A673 (cell line): ENCODE results near the gene PRKG1. TPM values are rescaled to one million over a fixed set of nuclear protein-coding genes. Genes with fewer than 3 reads are reported as not detected.

Experiments
- BruUV-seq: library from RNA; stranded (reverse); fragments of 400-500 nt; replicated peaks from 2 replicates; lab custom pipeline; 2021; lab: Mats Ljungman, UMichigan
- CTCF ChIA-PET: fragments of 300-600 bp; sonication (Branson Sonifier 250); formaldehyde crosslinking; loops from one replicate; lab custom pipeline; 2022; ENCODE audit warnings: antibody characterized with exemption; lab: Charles Lee
- POLR2A ChIA-PET: fragments of 300-600 bp; sonication (Branson Sonifier 250); formaldehyde crosslinking; loops from one replicate; lab custom pipeline; 2022; ENCODE audit warnings: antibody characterized with exemption; ENCODE audit not compliant: low non-redundant PET; lab: Charles Lee
- DNase-seq: peaks from one replicate; pipeline ENCODE4 v3.0.0-alpha.2; 2015; ENCODE audit warnings: low spot score
- H3K27ac ChIP-seq: fragments of 200-600 bp; sonication (generic); 2 replicates; pipeline ENCODE4 v1.5.1; 2016; ENCODE audit warnings: mixed run types, low read depth, mild to moderate bottlenecking, mixed read lengths, antibody characterized with exemption, low read length; ENCODE audit not compliant: poor library complexity, severe bottlenecking
- H3K27me3 ChIP-seq: fragments of 200-600 bp; sonication (generic); replicated peaks from 2 replicates; pipeline ENCODE4 v1.6.1; 2017; ENCODE audit warnings: mixed run types, low read depth, mild to moderate bottlenecking, mixed read lengths, antibody characterized with exemption, low read length; ENCODE audit not compliant: insufficient read depth, poor library complexity
- H3K36me3 ChIP-seq: fragments of 200-600 bp; sonication (generic); 2 replicates; pipeline ENCODE4 v1.6.1; 2016; ENCODE audit warnings: mixed run types, mild to moderate bottlenecking, mixed read lengths, antibody characterized with exemption, low read length; ENCODE audit not compliant: insufficient read depth, poor library complexity, severe bottlenecking
- H3K4me1 ChIP-seq: fragments of 200-600 bp; sonication (generic); 2 replicates; pipeline ENCODE4 v1.6.1; 2017; ENCODE audit warnings: mixed run types, mild to moderate bottlenecking, mixed read lengths, antibody characterized with exemption, low read length; ENCODE audit not compliant: insufficient read depth, poor library complexity, severe bottlenecking
- H3K4me3 ChIP-seq: fragments of 200-600 bp; sonication (generic); 2 replicates; pipeline ENCODE4 v1.5.1; 2016; ENCODE audit warnings: low read depth, mixed run types, mild to moderate bottlenecking, mixed read lengths, low read length; ENCODE audit not compliant: poor library complexity, severe bottlenecking
- H3K9me3 ChIP-seq: fragments of 200-600 bp; sonication (generic); 2 replicates; pipeline ENCODE4 v1.6.1; 2016; ENCODE audit warnings: mixed run types, low read depth, mild to moderate bottlenecking, mixed read lengths, antibody characterized with exemption, low read length; ENCODE audit not compliant: poor library complexity, severe bottlenecking
- CTCF ChIP-seq: fragments of 300-800, 200-600 bp; sonication (generic); conservative IDR thresholded peaks from 2 replicates; pipeline ENCODE4 v1.5.1; 2017; ENCODE audit warnings: low read depth, mild to moderate bottlenecking, antibody characterized with exemption, low read length, moderate library complexity, mixed read lengths
- EZH2 ChIP-seq: fragments of 200-600 bp; sonication (generic); IDR thresholded peaks from 2 replicates; pipeline ENCODE4 v1.6.1; 2017; ENCODE audit warnings: borderline replicate concordance, low read depth, mild to moderate bottlenecking, mixed read lengths, antibody characterized with exemption, low read length; ENCODE audit not compliant: poor library complexity, severe bottlenecking
- intact Hi-C: fragments of 100-400 bp; cut with micrococcal nuclease; formaldehyde crosslinking; loops from one replicate; pipeline ENCODE4 v1.10.0; 2022; ENCODE audit not compliant: unreplicated experiment
- total RNA-seq: library from RNA; stranded (reverse); gene quantifications from 2 replicates; pipeline ENCODE4 v1.2.3, GENCODE V29; 2021

PRKG1 gene
- total RNA-seq, 1 experiment from 2014 or later: 0.58 TPM

GRCh38 chr10:51301644-51302043 is 227.4 kb downstream of the PRKG1 start:
- TF ChIP-seq EZH2 (no peak), CTCF (no peak)
- Histone ChIP-seq H3K27ac (no peak overlapping the region), H3K27me3 (no peaks in the 10 kb centered on the region), H3K4me3 (no peak overlapping the region), H3K9me3 (no peaks in the 10 kb centered on the region), H3K4me1 (no peaks in the 10 kb centered on the region), H3K36me3 (no peaks in the 10 kb centered on the region)
- CTCF ChIA-PET: no interaction called here
- intact Hi-C loops: no loop called here
- DNase-seq: no peak
- BruUV-seq: no TSS peak
- POLR2A ChIA-PET: no interaction called here

DNA sequence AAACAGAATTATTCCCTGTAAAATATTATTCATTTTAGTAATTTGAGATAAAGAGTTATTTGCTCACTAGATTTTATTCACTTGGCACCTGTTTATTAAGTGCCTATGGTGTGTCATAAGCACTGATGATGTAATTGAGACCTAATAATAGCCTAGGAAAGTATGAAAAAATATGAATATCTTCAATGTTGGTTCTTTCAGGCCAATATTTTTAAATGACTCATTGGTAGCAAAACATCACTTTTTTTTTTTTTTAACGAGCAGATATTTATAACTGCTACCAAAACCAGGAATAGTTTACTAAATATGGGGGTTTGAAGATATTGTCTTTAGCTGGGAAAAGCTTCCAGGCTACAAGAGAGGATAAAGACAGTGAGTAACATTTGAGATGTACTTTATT is 228.0 kb downstream of the PRKG1 start:
- Histone ChIP-seq H3K4me1 (no peaks in the 10 kb centered on the region), H3K27ac (no peak overlapping the region), H3K27me3 (no peaks in the 10 kb centered on the region), H3K9me3 (no peaks in the 10 kb centered on the region), H3K36me3 (no peaks in the 10 kb centered on the region), H3K4me3 (no peak overlapping the region)
- DNase-seq: no peak
- TF ChIP-seq EZH2 (no peak), CTCF (no peak)
- no TSS peak for BruUV-seq
- POLR2A ChIA-PET: no interaction called here
- intact Hi-C loops: no loop called here
- CTCF ChIA-PET: no interaction called here

- H3K4me1 ChIP-seq: no peaks in the 10 kb centered on the region
- no peaks in the 10 kb centered on the region for H3K36me3 ChIP-seq
- H3K27me3 ChIP-seq: no peaks in the 10 kb centered on the region
- no peak overlapping the region for H3K4me3 ChIP-seq
- CTCF ChIA-PET: no interaction called here
- no peaks in the 10 kb centered on the region for H3K9me3 ChIP-seq
- BruUV-seq: no TSS peak
- intact Hi-C loops: no loop called here
- POLR2A ChIA-PET: no interaction called here
- TF ChIP-seq CTCF (no peak), EZH2 (no peak)
- no peak overlapping the region for H3K27ac ChIP-seq
- DNase-seq: no peak
These were observed 233.8 kb downstream of the PRKG1 start for GRCh38 chr10:51308116-51308515.
